Hematopoietic multipotent progenitor cell treated with erythropoietin and hydrocortisone succinate and interleukin-3 and kit ligand, for 8 days (in vitro differentiated cells): ENCODE measurements around the gene BCL6B.
"Not testable (repeated sequence)": the region's sequence is repeated elsewhere in the genome, so short reads cannot be mapped to it uniquely, and the experiment has no call there.

Experiments used
- DNase-seq: peaks from one replicate; pipeline ENCODE4 v3.0.0-alpha.2; 2015

BCL6B gene

DNA sequence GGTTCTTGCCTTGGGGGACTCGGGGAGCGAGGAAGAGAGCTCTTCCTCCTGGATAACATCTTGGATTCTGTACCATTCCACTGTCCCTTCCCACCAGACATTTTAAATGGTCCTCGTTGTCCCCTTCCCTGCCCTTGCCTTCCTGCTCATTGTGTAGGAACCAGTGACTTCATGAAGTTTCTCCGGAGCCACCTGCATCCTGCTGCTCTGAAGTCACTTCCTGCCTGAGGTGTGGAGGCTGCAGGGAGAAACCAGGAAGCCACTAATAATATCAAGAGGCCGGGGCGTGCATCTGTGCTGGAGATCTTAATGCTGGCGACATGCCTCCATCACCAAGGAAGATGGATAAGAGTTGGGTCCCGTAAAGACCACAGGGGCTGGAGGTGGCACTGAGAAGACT, 6.8 kb downstream of the BCL6B start:
- DNase-seq, result no peak

DNA sequence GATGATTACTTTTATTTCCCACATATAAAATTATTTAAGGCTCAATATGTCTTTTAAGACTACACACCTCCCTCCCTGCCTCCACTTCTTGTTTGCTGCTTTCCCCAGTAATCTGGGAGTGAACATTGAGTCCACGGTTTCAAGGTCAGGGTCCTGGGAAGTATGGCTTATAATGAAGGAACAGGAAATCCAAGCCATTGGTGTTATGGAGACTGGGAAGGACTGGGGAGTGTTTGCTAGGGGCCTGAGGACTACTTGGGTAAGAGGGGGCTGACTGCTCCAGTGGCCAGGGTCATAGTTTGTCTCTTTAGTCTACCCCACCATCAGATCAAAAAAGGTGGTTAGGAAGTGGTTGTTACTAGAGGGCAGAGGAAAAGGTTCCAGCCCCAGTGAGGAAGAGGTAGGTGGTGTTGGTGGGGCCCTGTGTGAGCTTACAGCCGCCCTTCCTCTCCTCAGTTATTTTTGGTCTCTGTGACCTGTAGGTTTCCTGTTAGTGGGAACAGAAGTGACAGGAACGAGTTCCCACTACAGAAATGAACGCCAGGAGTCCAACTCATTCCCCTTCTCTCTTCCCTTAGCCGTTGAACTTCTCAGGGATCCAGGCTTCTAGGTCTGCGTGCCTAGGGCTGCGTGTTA, 12.2 kb downstream of the BCL6B start:
- DNase-seq, result no peak

DNA sequence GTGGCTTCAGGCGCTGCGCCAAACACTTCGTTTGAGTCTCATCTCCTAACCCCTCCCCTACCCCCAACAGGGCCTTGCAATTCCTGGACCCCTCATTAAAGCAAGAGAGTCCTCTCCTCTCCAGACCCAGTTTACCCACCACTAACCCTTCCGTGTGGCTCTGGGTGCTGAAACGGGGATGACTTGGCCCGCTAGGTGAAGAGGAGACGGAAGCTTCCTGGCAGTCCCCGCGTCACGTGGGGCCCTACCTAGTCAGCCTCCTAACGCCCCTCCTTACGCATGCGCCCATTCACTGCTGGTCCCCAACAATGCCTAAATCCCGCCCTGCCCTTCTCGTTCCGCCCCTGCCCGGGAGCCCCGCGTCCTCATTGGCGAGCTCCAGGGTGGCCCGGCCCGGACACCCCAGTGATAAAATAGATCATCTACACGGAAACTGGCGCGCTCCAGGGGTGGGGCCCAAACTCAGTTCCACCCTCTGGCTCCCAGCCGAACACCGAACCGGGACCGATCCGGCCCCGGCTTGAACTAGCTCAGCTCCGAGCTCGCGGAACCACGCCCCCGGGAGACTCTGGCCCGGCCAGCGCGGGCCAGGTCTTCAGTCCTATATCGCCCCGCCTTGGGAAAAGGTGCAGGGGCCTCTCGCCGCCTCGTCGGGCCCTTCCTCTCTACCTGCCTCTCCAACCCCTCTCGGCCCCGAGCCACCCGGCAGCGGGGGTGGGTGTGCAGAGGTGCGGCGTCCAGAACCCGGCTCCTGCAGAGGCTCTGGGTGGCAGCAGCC, 12.9 kb downstream of the BCL6B start, which contains the start of gene SLC16A13:
SLC16A13 (plus strand) TSS at position 425 of the 778 bp plus-strand sequence. CDS start 368 bp downstream, outside the sequence.
- peak; percentile 99 for DNase-seq

DNA sequence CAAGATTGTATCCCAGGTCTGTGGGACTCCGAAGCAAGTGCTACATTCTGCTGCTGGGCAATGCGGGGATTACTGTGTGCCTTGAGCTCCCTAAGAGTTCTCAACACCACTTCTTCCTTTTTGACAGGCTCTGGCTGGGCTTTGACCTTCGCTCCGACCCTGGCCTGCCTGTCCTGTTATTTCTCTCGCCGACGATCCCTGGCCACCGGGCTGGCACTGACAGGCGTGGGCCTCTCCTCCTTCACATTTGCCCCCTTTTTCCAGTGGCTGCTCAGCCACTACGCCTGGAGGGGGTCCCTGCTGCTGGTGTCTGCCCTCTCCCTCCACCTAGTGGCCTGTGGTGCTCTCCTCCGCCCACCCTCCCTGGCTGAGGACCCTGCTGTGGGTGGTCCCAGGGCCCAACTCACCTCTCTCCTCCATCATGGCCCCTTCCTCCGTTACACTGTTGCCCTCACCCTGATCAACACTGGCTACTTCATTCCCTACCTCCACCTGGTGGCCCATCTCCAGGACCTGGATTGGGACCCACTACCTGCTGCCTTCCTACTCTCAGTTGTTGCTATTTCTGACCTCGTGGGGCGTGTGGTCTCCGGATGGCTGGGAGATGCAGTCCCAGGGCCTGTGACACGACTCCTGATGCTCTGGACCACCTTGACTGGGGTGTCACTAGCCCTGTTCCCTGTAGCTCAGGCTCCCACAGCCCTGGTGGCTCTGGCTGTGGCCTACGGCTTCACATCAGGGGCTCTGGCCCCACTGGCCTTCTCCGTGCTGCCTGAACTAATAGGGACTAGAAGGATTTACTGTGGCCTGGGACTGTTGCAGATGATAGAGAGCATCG, 15.4 kb downstream of the BCL6B start:
- no peak for DNase-seq

DNA sequence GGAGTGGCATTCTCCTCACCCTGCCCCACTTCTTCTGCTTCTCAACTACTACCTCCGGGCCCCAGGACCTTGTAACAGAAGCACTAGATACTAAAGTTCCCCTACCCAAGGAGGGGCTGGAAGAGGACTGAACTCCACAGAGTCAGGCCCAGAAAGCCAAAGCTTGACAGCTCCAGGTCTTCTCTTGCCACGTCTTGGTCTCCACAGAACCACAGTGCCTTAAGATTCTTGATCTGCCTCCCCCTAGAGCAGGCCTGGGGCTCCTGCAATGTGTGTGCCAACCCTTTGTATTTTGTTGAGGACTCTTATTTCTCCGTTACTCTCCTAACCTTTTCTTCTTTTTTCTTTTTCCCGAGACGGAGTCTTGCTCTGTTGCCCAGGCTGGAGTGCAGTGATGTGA, 17.0 kb downstream of the BCL6B start:
- no peak for DNase-seq

DNA sequence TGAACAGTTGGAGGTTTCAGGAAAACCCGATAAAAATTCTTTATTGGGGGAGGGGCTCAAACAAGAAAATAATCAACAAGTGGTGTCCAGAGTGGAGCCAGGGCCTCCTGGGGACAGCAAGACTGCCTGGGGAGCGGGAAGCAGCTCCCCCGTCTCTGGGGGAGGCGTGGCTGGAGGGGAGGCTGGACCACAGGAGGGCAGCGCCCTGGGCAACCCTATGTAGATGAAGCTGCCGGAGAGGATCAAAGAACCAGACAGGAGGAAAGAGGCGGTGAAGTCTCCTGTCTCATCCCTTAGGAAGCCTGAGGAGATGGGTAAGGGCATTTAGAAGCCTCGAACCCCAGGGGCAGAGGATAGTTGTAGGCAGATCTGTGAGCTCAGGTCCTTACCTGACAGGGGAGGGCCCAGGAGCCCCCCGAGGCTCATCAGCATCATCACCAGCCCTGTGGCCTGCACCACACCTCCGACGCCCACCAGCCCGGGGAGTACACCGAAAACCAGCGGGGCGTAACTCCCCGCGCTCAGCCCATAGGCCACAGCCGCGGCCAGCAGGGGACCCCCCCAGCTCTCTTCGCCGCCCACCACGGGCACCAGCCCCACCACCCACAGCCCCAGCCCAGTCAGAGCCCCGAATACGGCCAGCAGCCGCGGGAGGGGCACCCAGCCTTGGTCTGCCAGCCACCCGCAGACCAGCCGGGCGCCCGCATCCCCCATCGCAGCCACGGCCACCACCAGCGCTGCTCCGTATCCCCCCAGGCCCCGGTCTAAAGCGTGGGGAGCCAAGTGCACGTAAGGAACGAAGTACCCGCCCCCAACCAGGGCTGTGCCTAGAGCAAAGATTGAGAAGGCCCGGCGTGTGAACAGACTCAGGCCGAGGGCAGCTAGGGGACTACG, 19.0 kb downstream of the BCL6B start:
- DNase-seq, result no peak

DNA sequence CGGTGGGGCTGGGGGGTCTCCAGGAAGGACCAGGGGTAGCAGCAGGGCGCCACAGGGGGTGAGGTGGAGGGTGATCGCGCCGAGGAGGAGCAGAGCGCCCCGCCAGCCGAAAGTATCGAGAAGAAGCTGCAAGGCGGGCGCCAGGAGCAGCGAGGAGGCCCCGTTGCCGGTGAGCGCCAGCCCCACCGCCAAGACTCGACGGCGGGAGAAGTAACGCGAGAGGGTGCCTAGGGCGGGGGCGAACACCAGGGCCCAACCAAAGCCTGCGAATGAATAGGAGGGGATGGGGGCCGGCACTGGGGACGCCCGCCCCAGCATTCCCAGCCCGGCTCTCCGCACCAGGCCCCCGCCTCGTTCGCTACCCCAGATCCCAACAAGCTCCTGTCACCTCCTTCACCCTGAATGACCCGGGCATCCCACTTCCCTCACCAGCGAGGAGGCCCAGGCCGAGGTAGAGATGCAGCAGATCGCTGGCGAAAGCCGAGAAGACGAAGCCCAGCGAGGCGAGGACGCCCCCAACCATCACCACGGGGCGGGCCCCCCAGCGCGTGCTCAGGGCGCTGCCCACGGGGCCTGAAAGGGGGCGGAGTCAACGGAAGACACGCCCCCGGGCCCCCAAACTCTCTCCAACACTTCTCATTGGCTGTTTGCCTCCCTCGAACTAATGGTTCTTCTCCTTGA, 19.8 kb downstream of the BCL6B start:
- no peak for DNase-seq

DNA sequence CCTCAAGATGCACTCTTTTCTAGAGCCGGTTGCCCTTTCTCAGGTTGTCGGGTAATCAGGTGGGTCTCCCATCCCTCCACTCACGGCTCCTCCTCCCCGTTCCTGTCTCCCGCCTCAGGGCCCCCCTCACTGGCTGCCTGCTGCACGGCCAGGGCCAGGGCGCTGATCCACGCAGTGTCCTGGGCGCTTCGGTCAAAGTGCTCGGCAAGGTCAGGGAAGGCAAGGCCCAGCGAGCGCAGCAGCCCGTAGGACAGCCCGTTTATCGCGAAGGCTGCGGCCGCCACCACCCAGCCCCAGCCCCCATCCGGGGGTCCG, 20.3 kb downstream of the BCL6B start:
- no peak for DNase-seq

DNA sequence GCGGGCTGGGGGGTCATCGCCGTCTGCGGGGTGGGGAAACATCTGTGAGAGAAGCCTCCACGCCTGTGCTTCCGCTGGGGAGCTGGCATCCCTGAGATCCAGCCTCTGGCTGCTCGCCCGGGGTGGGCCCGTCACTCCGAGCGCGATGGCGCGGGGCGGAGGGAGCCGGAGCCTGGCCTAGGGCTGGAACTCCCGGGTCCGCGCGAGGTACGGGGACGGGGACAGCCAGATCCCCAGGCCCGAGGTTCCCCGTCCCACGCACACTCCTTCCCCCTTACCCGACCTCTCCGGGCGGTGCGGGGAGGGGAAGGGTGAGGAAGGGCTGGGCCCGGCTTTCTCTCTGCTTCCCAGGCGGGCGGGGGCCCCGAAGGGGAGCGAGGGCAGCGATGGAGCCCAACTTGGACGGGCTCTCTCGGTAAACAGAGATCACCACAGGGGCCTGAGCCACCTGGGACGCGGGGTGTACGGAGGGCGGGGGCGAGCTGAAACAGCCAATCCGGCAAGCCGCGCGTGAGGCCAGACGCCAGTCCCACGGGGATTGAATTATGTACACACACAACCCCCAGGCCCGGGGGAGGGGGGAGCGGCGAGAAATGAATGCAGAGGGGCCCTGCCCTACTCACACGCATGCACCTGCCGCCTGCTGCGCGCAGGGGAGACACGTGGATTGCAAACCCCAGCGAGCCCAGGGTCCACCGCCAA, 20.8 kb downstream of the BCL6B start, which contains the start of gene SLC16A11:
SLC16A11 (minus strand) TSS at position 596 of the 702 bp plus-strand sequence; CDS start at position 17, 579 bp downstream.
- no peak for DNase-seq

DNA sequence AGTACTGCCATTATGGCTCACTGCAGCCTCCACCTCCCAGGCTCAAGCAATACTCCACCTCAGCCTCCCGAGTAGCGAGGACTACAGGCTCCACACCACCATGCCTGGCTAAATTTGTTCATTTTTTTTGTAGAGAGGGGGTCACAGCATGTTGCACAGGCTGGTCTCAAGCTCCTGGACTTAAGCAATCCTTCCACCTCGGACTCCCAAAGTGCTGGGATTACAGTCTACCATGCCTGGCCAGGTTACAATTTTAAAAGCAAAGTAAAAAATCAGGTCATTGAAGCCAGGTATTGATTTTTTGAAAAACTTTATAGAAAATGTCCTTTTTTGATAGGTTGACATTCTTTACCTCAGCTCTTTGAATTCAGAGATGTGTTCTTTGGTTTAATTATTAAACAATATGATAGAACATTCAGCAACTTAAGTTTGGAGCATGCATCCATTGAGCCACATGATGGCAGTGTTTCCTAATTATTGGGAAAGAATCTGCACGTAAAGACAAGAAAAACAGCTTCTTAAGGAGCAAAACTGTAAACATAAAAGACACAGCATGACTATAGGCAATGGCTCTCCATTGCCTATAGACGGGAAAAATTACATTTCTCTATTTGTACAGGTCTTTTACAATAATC, 22.8 kb downstream of the BCL6B start:
- peak; percentile 85 for DNase-seq

DNA sequence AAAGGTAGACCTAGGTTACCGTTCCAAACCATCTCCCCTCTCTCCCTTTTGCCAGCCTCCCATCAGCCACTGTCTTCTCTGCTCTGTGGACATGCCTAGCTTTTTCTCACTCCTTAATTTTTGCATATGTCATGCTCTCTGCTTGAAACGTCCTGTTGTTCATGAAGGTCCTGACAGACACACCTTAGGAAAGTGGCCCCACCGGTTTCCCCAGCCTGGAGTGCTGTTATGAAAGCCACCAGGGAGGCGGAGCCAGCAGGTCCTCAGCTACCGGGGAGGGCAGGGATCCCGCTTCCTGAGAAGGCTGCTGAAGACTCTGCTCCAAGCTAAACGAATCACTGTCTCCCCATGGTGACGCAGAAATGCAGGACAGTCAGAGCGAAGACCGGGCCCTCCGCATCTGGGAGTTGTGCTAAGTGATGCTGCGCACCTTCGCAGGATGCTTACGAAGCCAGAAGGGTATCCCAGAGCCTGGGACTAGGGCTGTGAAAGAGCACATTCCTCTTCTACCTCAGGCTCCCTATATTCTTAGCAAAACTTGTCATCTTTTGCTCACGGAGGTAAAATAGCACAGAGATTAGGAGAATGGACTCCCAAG, 23.4 kb downstream of the BCL6B start:
- no peak for DNase-seq

DNA sequence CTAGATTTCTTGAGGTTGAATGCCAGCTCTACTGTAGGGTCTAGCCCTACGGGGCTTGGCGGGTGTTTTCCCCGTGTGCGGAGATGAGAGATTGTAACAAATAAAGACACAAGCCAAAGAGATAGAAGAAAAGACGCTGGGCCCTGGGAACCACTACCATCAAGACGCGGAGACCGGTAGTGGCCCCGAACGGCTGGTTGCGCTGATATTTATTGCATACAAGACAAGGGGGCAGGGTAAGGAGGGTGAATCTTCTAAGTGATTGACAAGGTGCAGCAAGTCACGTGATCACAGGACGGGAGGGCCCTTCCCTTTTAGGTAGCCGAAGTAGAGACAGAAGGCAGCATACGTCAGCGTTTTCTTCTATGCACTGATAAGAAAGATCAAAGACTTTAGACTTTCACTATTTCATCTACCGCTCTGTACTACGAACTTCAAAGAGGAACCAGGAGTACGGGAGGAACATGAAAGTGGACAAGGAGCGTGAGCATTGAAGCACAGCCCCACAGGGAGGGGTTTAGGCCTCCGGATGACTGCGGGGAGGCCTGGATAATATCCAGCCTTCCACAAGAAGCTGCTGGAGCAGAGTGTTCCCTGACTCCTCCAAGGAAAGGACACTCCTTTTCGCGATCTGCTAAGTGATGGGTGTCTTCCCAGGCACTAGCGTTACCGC, 24.0 kb downstream of the BCL6B start:
- DNase-seq, result peak; percentile 69

DNA sequence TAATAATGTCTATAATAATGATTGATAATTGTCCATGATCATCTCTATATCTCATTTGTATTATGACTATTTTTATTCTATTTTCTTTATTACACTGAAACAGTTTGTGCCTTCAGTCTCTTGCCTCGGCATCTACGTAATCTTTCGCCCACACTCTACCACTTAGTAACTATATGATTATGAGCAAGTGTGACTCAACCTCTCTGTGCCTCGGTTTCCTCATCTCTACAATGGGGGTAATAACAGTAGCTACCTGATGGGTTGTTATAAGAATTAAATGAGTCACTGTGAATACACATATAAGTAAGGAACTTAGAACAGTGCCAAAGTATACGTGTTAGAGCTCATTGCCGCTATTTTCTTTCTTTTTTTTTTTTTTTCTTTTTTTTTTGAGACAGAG, 24.7 kb downstream of the BCL6B start:
- DNase-seq, result no peak

DNA sequence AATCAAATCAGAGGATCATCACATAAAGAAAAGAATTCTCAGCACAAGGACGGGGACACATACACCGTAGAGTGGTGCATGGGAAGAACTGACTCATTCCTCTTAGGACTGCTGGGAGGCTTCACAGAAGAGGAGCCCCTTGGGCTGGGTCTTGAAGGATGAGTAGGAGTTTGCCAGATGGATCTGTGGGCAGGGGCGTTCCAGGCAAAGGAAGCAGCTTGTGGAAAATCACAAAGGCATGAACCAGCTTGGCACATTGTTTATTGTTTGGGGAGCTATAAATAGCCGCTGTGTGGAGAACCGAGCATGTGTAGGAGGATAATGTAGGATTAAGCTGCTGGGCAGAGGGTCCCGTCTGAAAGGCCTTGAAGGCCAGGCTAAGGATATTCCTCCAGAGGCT, 26.1 kb downstream of the BCL6B start:
- DNase-seq, result no peak

DNA sequence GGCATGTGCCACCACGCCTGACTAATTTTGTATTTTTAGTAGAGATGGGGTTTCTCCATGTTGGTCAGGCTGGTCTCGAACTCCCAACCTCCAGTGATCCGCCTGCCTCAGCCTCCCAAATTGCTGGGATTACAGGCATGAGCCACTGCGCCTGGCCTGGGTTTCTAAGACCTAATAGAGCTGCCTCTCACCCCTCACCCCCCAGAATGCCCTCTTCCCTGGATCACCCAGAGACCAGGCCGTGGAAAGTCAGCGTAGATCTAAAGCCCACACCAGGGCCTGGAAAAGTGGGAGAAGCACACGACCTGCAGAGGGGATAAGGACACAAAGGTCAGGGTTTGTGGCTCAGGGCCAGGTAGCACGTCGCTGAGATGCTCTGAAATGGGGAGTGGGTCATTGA, 27.7 kb downstream of the BCL6B start:
- not testable (repeated sequence) for DNase-seq

DNA sequence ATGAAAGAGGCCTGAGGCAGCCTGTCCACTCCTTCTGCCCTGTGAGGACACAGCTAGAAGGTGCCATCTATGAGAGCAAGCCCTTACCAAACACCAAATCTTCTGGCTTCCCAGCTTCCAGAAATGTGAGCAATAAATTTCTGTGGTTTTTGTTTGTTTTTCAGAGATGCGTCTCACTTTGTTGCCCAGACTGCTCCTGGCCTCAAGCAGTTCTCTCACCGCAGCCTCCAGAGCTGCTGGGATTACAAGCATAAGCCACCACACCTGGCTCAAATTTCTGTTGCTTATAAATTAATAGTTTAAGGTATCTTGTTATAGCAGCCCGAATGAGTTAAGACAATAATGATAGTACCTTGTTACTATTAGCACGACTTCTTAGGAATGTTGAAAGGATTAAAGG, 33.5 kb downstream of the BCL6B start:
- DNase-seq, result no peak

DNA sequence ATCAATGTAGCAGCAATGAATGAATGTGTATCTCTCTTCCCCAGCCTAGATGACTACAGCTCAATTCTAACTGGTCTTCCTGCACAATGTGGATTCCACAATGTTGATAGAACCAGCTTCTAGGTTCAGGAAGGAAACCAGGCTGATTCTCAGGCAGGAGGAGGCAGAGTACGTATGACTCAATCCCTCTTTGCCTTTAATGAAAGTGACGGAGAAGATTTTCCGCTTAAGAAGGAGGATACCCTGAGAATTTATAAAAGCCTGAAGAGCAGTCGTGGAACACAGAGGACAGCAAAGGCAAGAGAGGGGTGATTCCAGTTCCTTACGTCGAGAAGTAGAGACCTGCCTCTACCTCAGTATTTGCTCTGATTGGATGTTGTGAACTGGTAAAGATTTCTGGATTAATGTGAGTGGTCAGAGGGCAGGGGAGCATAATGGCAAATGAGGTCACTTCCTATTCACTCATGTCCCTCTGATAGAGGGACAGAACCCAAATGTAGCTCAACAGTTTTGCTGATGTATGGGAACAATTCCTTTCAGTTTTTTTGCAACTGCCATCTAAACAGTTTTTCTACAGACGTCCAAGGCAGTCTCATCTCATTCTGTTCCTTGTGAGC, 36.1 kb downstream of the BCL6B start:
- DNase-seq, result no peak

DNA sequence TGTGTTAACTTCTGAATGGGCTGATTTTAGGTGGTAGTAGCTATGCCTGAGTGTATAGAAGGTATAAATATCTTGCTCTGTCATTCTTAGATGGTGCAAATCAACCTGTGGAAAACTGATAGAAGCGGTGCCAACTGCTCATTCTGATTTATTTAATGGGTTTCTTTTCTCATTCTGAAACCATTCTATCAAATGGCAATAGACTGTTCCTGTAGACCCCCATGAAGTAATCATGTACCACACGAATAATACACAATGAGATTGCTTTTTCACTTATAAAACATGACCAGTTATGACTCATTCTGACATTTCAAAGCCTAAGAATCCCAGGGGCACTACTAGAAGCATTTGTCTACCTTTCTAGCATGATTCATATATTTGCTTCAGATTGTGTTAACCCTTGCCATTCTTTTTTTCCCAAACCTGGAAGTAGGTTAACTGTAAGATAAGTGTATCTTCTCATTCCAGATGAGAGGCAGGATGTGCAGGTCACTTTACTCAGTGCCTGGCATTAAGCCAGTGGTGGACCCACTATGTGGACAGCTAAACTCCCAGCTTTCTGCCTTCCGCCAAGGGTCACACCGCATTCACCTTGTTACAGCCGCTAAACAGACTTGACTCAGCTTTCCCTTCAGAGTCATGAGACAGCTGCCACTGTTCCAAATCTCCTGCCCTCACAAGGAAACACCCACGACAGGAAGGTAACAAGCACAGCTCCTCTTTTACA, 37.5 kb downstream of the BCL6B start:
- DNase-seq, result no peak
